ENCODE results near the gene IGFBP1. TPM values are rescaled to one million over a fixed set of nuclear protein-coding genes. Genes with fewer than 3 reads are reported as not detected.

The IGFBP1 gene
- total RNA-seq, 3 donors from 2014 or later (not counting 1 experiment from before 2014, with no cell fraction given) = not detected

DNA sequence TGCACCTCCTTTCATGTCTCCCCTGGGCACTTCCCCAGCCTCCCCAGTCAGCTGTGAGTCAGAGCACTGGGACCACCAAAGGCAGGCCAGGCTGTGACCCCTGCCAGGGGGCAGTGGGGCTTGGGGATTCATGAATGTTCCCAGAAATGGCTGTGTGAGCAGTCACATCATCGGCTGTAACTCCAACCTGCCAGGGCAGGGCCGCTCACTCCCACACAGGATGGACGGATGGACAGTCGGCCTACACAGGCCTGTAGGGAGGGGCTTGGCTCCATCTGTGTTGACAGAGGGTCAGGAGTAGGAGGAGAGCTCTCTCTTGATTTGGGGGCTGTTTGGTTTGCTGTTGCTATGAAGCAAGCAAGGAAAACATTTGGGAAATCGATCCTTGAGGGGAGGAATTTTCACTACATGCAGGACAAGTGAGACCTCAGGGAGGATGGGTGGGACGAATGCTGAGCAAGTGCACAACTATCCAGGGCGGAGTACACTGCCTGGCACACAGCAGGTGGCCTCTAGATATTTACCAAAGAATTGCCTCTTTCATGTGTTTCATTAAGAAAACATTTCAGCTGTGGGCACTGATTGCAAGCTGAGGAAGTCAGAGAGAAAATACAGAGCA is 2.9 kb upstream of the IGFBP1 start:
- H3K27me3 ChIP-seq (ENCODE audit: control insufficient read depth, insufficient read depth, low read length) = peaks cover 13% of the 10 kb centered on the region
- Mint-ChIP-seq H3K9me3 (no peaks in the 10 kb centered on the region), H3K27me3 (ENCODE audit: low read depth in 2 of 2) (peaks cover 28 to 32% of the 10 kb centered on the region in 2 donors), H3K36me3 (no peaks in the 10 kb centered on the region), H3K4me1 (no peaks in the 10 kb centered on the region), H3K27ac (no peak overlapping the region), H3K4me3 (no peak overlapping the region)
- WGBS (ENCODE audit: insufficient coverage) = 85% methylated on average over 7 of the region's 7 CpGs
- no peak for TF ChIP-seq CTCF (IDR thresholded peaks at IDR 0.05)
- ATAC-seq = no peak
- no peaks in the 10 kb centered on the region for H3K4me1 ChIP-seq (ENCODE audit: control insufficient read depth, insufficient read depth, low read length)
- H3K4me3 ChIP-seq (ENCODE audit: low read length) = no peak overlapping the region
- no peaks in the 10 kb centered on the region for H3K9me3 ChIP-seq (ENCODE audit: control insufficient read depth, insufficient read depth, low read length)
- no peak for DNase-seq
- intact Hi-C loops (cut with micrococcal nuclease) = no loop called here
- H3K27ac ChIP-seq (ENCODE audit: low read length) = no peak overlapping the region
- no peaks in the 10 kb centered on the region for H3K36me3 ChIP-seq (ENCODE audit: control insufficient read depth, insufficient read depth, low read length)

DNA sequence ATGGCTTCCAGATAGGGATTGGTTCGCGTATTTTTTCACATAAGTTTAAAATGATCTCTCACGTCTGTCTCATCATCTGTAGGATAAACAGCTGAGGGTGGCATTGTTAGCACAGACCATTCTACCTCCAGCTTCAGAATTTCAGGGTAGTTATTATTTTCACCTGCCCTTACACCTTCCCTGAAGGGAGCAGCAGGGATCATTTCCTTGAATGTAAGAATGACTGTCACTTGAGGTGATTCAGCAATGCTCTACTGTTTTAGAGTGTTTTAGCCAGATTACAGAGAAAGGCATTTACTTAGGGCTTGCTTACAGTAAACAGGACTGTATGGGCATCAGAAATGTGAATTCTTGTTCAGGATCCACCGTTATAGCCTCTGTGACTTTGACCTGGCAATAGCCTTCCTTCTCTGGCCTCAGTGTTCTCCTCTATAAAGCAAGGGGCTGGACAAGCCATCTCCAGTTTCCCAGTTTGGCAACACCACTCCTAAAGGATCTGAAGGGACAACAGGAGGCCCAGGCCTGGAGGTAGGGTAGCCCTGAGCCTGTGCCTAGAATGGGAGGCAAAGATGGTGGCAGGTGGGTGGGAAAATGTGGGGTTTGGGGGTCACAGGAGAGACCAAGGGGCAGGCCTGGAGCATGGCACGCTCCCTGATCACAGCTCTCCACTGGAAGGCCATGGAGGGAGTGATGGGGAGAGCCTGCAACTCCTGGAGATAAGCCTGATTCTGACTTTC is 1.2 kb upstream of the IGFBP1 start:
- H3K36me3 Mint-ChIP-seq = no peaks in the 10 kb centered on the region
- no peak overlapping the region for H3K27ac Mint-ChIP-seq
- WGBS (ENCODE audit: insufficient coverage) = 89% methylated on average over 5 of the region's 5 CpGs
- H3K36me3 ChIP-seq (ENCODE audit: control insufficient read depth, insufficient read depth, low read length) = no peaks in the 10 kb centered on the region
- no peak overlapping the region for H3K4me3 Mint-ChIP-seq
- H3K9me3 ChIP-seq (ENCODE audit: control insufficient read depth, insufficient read depth, low read length) = no peaks in the 10 kb centered on the region
- TF ChIP-seq CTCF (IDR thresholded peaks at IDR 0.05) = no peak
- ATAC-seq (no peak), DNase-seq (no peak)
- H3K4me3 ChIP-seq (ENCODE audit: low read length) = no peak overlapping the region
- peaks cover 32 to 47% of the 10 kb centered on the region in 2 donors for H3K27me3 Mint-ChIP-seq (ENCODE audit: low read depth in 2 of 2)
- no peaks in the 10 kb centered on the region for H3K4me1 ChIP-seq (ENCODE audit: control insufficient read depth, insufficient read depth, low read length)
- no peaks in the 10 kb centered on the region for H3K9me3 Mint-ChIP-seq
- H3K27me3 ChIP-seq (ENCODE audit: control insufficient read depth, insufficient read depth, low read length) = peaks cover 13% of the 10 kb centered on the region
- intact Hi-C loops (cut with micrococcal nuclease) = no loop called here
- no peak overlapping the region for H3K27ac ChIP-seq (ENCODE audit: low read length)
- H3K4me1 Mint-ChIP-seq = no peaks in the 10 kb centered on the region

DNA sequence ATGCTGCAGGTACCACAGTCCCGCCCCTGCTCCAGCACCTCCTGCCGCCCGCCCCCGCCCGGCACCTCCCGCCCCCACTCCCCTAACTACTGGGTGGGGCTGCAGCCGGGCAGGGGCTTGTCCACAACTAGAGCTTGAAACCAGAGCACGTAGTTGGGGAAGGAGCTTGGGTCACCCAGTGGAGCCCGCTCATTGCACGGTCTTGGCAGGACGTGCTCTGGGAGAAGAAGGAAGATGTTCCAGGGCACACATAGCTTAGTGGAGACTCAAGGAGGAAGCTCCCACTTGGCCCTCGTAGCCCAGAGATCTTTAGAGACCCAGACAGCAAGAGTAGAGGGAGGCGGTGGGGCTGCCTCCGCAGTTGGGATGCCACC is 692 bp downstream of the IGFBP1 start:
- H3K27ac ChIP-seq (ENCODE audit: low read length) = no peak overlapping the region
- no peaks in the 10 kb centered on the region for H3K4me1 ChIP-seq (ENCODE audit: control insufficient read depth, insufficient read depth, low read length)
- H3K4me1 Mint-ChIP-seq = no peaks in the 10 kb centered on the region
- 17% methylated on average over 9 of the region's 14 CpGs for WGBS (ENCODE audit: insufficient coverage)
- H3K27me3 Mint-ChIP-seq (ENCODE audit: low read depth in 2 of 2) = peaks cover 29 to 61% of the 10 kb centered on the region in 2 donors
- no peaks in the 10 kb centered on the region for H3K9me3 ChIP-seq (ENCODE audit: control insufficient read depth, insufficient read depth, low read length)
- no peak overlapping the region for H3K4me3 ChIP-seq (ENCODE audit: low read length)
- no peaks in the 10 kb centered on the region for H3K36me3 ChIP-seq (ENCODE audit: control insufficient read depth, insufficient read depth, low read length)
- no peak for ATAC-seq
- H3K4me3 Mint-ChIP-seq = no peak overlapping the region
- TF ChIP-seq CTCF (IDR thresholded peaks at IDR 0.05) = no peak
- DNase-seq = no peak
- no peaks in the 10 kb centered on the region for H3K9me3 Mint-ChIP-seq
- H3K27ac Mint-ChIP-seq = no peak overlapping the region
- intact Hi-C loops (cut with micrococcal nuclease) = no loop called here
- H3K36me3 Mint-ChIP-seq = no peaks in the 10 kb centered on the region
- H3K27me3 ChIP-seq (ENCODE audit: control insufficient read depth, insufficient read depth, low read length) = peaks cover 13% of the 10 kb centered on the region

Measured in natural killer cell (primary cell).